K562 (cell line): ENCODE data around the gene KIF21A. TPM values are rescaled to one million over a fixed set of nuclear protein-coding genes. Genes with fewer than 3 reads are reported as not detected.

Source experiments
- ATAC-seq: fragments of 200-7000 bp; cut with Tn5 transposase; 3 replicates; pipeline ENCODE4 v1.9.1; 2020; ENCODE audit warnings: moderate library complexity
- BruUV-seq: library from RNA; stranded (reverse); fragments of 400-500 nt; replicated peaks from 2 replicates; lab custom pipeline; 2021; lab: Mats Ljungman, UMichigan
- CTCF ChIA-PET: fragments of 300-600 bp; formaldehyde crosslinking; extraction: SDS; loops from one replicate; lab custom pipeline; 2021; ENCODE audit warnings: low intra/inter-chr PET ratio; lab: Yijun Ruan, JAX
- POLR2A ChIA-PET: fragments of 300-600, 350-650 bp; sonication (Branson Sonifier 250); formaldehyde crosslinking; extraction: SDS; loops from one replicate; lab custom pipeline; 2021; ENCODE audit warnings: antibody characterized with exemption, inconsistent platforms; lab: Yijun Ruan, JAX
- DNase-seq, 4 experiments: peaks; one replicate each; pipeline versions ENCODE4 v3.0.0 to v3.0.0-alpha.2; 2011 to 2018; ENCODE audit warnings: low spot score in 3 of 4, mixed read lengths in 3 of 4; ENCODE audit errors: extremely low read depth in 1 of 4
- FAIRE-seq: peaks from 2 replicates; lab custom pipeline; 2011; peaks lifted over from hg19 to GRCh38; lab: Jason Lieb, UNC
- H2AFZ ChIP-seq: 2 replicates; pipeline ENCODE4 v1.6.0; 2011; ENCODE audit warnings: low read depth, low read length, control low read depth, inconsistent platforms
- H3K27ac ChIP-seq: fragments of 200-600 bp; 3 replicates; pipeline ENCODE4 v1.8.0; 2011; ENCODE audit warnings: low read depth, mild to moderate bottlenecking, control low read depth, inconsistent platforms, low read length, moderate library complexity, mixed read lengths; ENCODE audit errors: extremely low read depth
- H3K27me3 ChIP-seq, 2 experiments: fragments of 300-600 bp in 1 of 2; 2 replicates in 1 of 2; 3 replicates in 1 of 2; pipeline versions ENCODE4 v1.6.0 to v1.8.0; 2011; ENCODE audit warnings: inconsistent platforms in 2 of 2, low read length in 2 of 2, mild to moderate bottlenecking in 1 of 2, mixed read lengths in 1 of 2, moderate library complexity in 1 of 2; ENCODE audit not compliant: control insufficient read depth in 2 of 2, insufficient read depth in 2 of 2
- H3K36me3 ChIP-seq: fragments of 300-600 bp; 3 replicates; pipeline ENCODE4 v1.8.0; 2011; ENCODE audit warnings: mild to moderate bottlenecking, low read length, inconsistent platforms; ENCODE audit not compliant: control insufficient read depth, insufficient read depth
- H3K4me1 ChIP-seq, 2 experiments: fragments of 200-600 bp in 1 of 2; replicated peaks in 1 of 2; 2 replicates in 1 of 2; 3 replicates in 1 of 2; pipeline versions ENCODE4 v1.5.1 to v1.8.0; 2011; ENCODE audit warnings: inconsistent platforms in 2 of 2, low read length in 2 of 2, mild to moderate bottlenecking in 1 of 2, mixed read lengths in 1 of 2, moderate library complexity in 1 of 2; ENCODE audit not compliant: control insufficient read depth in 2 of 2, insufficient read depth in 2 of 2
- H3K4me2 ChIP-seq: 2 replicates; pipeline ENCODE4 v1.6.1; 2011; ENCODE audit warnings: low read length, control low read depth, inconsistent platforms, mixed read lengths; ENCODE audit not compliant: insufficient read depth
- H3K4me3 ChIP-seq: fragments of 200-600 bp; sonication (generic), shearing (Covaris generic); 2 replicates; pipeline ENCODE4 v1.5.1; 2016; ENCODE audit warnings: control low read depth, inconsistent platforms
- H3K79me2 ChIP-seq: fragments of 200-600 bp; 3 replicates; pipeline ENCODE4 v1.8.0; 2011; ENCODE audit warnings: low read length, inconsistent platforms; ENCODE audit not compliant: control insufficient read depth, insufficient read depth
- H3K9ac ChIP-seq, 2 experiments: 2 replicates each; pipeline versions ENCODE4 v1.6.0 to v1.6.1; 2011; ENCODE audit warnings: low read depth in 2 of 2, low read length in 2 of 2, control low read depth in 1 of 2, inconsistent platforms in 1 of 2, mild to moderate bottlenecking in 1 of 2, mixed read lengths in 1 of 2; ENCODE audit not compliant: insufficient read depth in 1 of 2
- H3K9me1 ChIP-seq: one replicate; pipeline ENCODE4 v1.6.0; 2011; ENCODE audit warnings: inconsistent platforms, mild to moderate bottlenecking, low read length, moderate library complexity; ENCODE audit not compliant: control insufficient read depth, insufficient read depth
- H3K9me3 ChIP-seq: replicated peaks from 2 replicates; pipeline ENCODE4 v1.5.1; 2011; ENCODE audit warnings: low read depth, low read length, inconsistent platforms; ENCODE audit not compliant: control insufficient read depth, insufficient read depth
- H4K20me1 ChIP-seq: replicated peaks from 2 replicates; pipeline ENCODE4 v1.6.1; 2011; ENCODE audit warnings: low read length, inconsistent platforms, mixed read lengths; ENCODE audit not compliant: control insufficient read depth, insufficient read depth
- GTF2A2 ChIP-seq: IDR thresholded peaks from 2 replicates; pipeline ENCODE4 v1.6.1; 2016; ENCODE audit warnings: mild to moderate bottlenecking, missing genetic modification characterization, missing compliant biosample characterization
- HEY1 ChIP-seq: fragments of 250-450 bp; sonication (Bioruptor Pico); IDR thresholded peaks from 2 replicates; pipeline ENCODE4 v1.5.0; 2020; ENCODE audit warnings: mild to moderate bottlenecking, moderate library complexity, borderline replicate concordance
- HNRNPK ChIP-seq: fragments of 200-400 bp; formaldehyde crosslinking; IDR thresholded peaks from one replicate; pipeline ENCODE4 v1.6.1; 2018; ENCODE audit warnings: mild to moderate bottlenecking, low read depth, low read length; ENCODE audit not compliant: poor library complexity, severe bottlenecking
- KLF16 ChIP-seq: IDR thresholded peaks from 2 replicates; pipeline ENCODE4 v1.6.1; 2016; ENCODE audit warnings: antibody characterized with exemption
- KLF6 ChIP-seq: fragments of 250-450 bp; sonication (Bioruptor Pico); IDR thresholded peaks from 2 replicates; pipeline ENCODE4 v1.4.0; 2020; ENCODE audit warnings: mild to moderate bottlenecking, moderate library complexity, borderline replicate concordance
- MEF2A ChIP-seq: IDR thresholded peaks from 2 replicates; pipeline ENCODE4 v1.6.1; 2011; ENCODE audit warnings: low read depth, mild to moderate bottlenecking, low read length, moderate library complexity; ENCODE audit not compliant: control insufficient read depth
- RAD21 ChIP-seq, 2 experiments: fragments of 250-450 bp in 1 of 2; fragments of 450-650 bp in 1 of 2; sonication (Bioruptor Pico) in 1 of 2; formaldehyde crosslinking in 1 of 2; IDR thresholded peaks in 1 of 2; conservative IDR thresholded peaks in 1 of 2; 2 replicates each; pipeline versions ENCODE4 v1.4.0 to v1.8.0; 2020 to 2022; ENCODE audit warnings: mild to moderate bottlenecking in 2 of 2, moderate library complexity in 1 of 2
- ZC3H11A ChIP-seq: IDR thresholded peaks from 2 replicates; pipeline ENCODE4 v1.6.1; 2012; ENCODE audit warnings: low read depth, low read length, improper control_type of control experiment
- ZEB2 ChIP-seq: fragments of 450-650 bp; IDR thresholded peaks from 2 replicates; pipeline ENCODE4 v1.6.1; 2016
- ZNF140 ChIP-seq: fragments of 250-450 bp; sonication (Bioruptor Pico); IDR thresholded peaks from 2 replicates; pipeline ENCODE4 v1.8.0; 2021; ENCODE audit warnings: moderate library complexity, mild to moderate bottlenecking, inconsistent platforms
- ZNF263 ChIP-seq: sonication (generic); formaldehyde crosslinking; IDR thresholded peaks from 2 replicates; pipeline ENCODE4 v1.8.0; 2022; ENCODE audit warnings: mild to moderate bottlenecking, missing genetic modification reagents, borderline replicate concordance
- WGBS: fragments of 100-300 bp; shearing (Covaris generic); methylation state at CpG from one replicate; pipeline ENCODE4 v1.1.6; 2016; ENCODE audit warnings: low coverage, mixed read lengths; ENCODE audit not compliant: insufficient coverage; ENCODE audit errors: missing lambda C conversion rate; 5-methylcytosine and 5-hydroxymethylcytosine counted together
- in situ Hi-C: fragments of 300-500 bp; cut with MboI; formaldehyde crosslinking; loops from 4 replicates; pipeline ENCODE4 v1.15.0; 2018; ENCODE audit warnings: inconsistent platforms, mixed read lengths
- intact Hi-C: fragments of 100-400 bp; cut with micrococcal nuclease; formaldehyde crosslinking; loops from 2 replicates; pipeline ENCODE4 v1.14.2; 2022
- polyA plus RNA-seq, 8 experiments: library from polyadenylated mRNA; depleted of rRNA in 4 of 8; stranded (reverse) in 5 of 8; unstranded in 3 of 8; fragments of >200 nt; fragmentation: Nextera tagmentation in 2 of 8; fragmentation: Illumina TruSeq in 1 of 8; extraction: Ambion mirVana in 2 of 8; extraction: Trizol in 1 of 8; gene quantifications; 2 replicates each; pipeline versions ENCODE4 v1.2.1 to v1.2.3, GENCODE V29; 2011 to 2014; ENCODE audit warnings: inconsistent platforms in 1 of 8, missing spikeins in 1 of 8
- total RNA-seq, 7 experiments: library from RNA; depleted of rRNA in 6 of 7; stranded (reverse); fragments of >200 nt in 6 of 7; fragmentation: Illumina TruSeq in 2 of 7; extraction: Trizol in 2 of 7; gene quantifications; 2 replicates each; pipeline versions ENCODE4 v1.2.1 to v1.2.3, GENCODE V29; 2011 to 2021; ENCODE audit warnings: low replicate concordance in 1 of 7
- TF ChIP-seq, protein P1 (sequence below): fragments of 250-450 bp; sonication (Bioruptor Pico); IDR thresholded peaks from 2 replicates; pipeline ENCODE4 v1.9.0; 2021; ENCODE audit warnings: mild to moderate bottlenecking, inconsistent platforms

Gene KIF21A
- total and polyA plus RNA-seq, 9 of the 15 experiments (the other 6 are each of a cell fraction or from before 2014, with no cell fraction given): 17.7 to 45.0 (median 30.3) TPM

- ChIA-PET CTCF (no interaction called here), POLR2A (interaction anchor here (0.6 to 0.9 kb wide), 2 partner anchors 8 to 17 kb away, joined by 3 read pairs; no protein-coding TSS in a partner anchor)
- Histone ChIP-seq H3K36me3 (no peaks in the 10 kb centered on the region), H3K9me3 (no peaks in the 10 kb centered on the region), H4K20me1 (no peaks in the 10 kb centered on the region), H3K27ac (no peak overlapping the region), H3K27me3 (no peaks in the 10 kb centered on the region), H3K79me2 (peaks cover 3% of the 10 kb centered on the region; the same call in 2 of the 3 replicates), H3K4me1 (no peaks in the 10 kb centered on the region), H3K9me1 (no peaks in the 10 kb centered on the region), H2AFZ (no peak overlapping the region), H3K9ac (no peak overlapping the region), H3K4me3 (no peak overlapping the region), H3K4me2 (no peak overlapping the region)
- TF ChIP-seq ZEB2: no peak
- no peak for TF ChIP-seq ZNF263 (CRISPR knock-in tag)
- no peak for TF ChIP-seq ZC3H11A
- no peak for TF ChIP-seq RAD21 (CRISPR knock-in tag; conservative IDR thresholded peaks at IDR 0.05 in 1 of 2, IDR thresholded peaks at IDR 0.05 in 1 of 2)
- no peak for TF ChIP-seq KLF6 (CRISPR knock-in tag)
- TF ChIP-seq ZNF140 (CRISPR knock-in tag): no peak
- TF ChIP-seq HEY1: no peak
- TF ChIP-seq, protein P1, sequence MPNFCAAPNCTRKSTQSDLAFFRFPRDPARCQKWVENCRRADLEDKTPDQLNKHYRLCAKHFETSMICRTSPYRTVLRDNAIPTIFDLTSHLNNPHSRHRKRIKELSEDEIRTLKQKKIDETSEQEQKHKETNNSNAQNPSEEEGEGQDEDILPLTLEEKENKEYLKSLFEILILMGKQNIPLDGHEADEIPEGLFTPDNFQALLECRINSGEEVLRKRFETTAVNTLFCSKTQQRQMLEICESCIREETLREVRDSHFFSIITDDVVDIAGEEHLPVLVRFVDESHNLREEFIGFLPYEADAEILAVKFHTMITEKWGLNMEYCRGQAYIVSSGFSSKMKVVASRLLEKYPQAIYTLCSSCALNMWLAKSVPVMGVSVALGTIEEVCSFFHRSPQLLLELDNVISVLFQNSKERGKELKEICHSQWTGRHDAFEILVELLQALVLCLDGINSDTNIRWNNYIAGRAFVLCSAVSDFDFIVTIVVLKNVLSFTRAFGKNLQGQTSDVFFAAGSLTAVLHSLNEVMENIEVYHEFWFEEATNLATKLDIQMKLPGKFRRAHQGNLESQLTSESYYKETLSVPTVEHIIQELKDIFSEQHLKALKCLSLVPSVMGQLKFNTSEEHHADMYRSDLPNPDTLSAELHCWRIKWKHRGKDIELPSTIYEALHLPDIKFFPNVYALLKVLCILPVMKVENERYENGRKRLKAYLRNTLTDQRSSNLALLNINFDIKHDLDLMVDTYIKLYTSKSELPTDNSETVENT (CRISPR knock-in tag): no peak
- TF ChIP-seq HNRNPK: no peak
- no peak for TF ChIP-seq KLF16
- no peak for TF ChIP-seq GTF2A2
- no peak for TF ChIP-seq MEF2A
- 70% methylated on average over 1 of the region's 1 CpG for WGBS
- in situ Hi-C loops: no loop called here
- ATAC-seq: no peak
- DNase-seq: no peak
- intact Hi-C loops: no loop called here
- FAIRE-seq: no peak
- no TSS peak for BruUV-seq
These were observed 50.6 kb downstream of the KIF21A start for GRCh38 chr12:39392154-39392925.
